Epidermal melanocyte (primary cell): ENCODE measurements around the gene TMEM61.

ENCODE experiments used
- DNase-seq: peaks from one replicate; pipeline ENCODE4 v3.0.0; 2011; ENCODE audit warnings: low spot score; ENCODE audit not compliant: insufficient read length

The TMEM61 gene

GRCh38 chr1:55037733-55038551, 57.5 kb downstream of the TMEM61 start:
- DNase-seq = no peak

GRCh38 chr1:55038552-55038838, 58.1 kb downstream of the TMEM61 start:
- DNase-seq = no peak

- no peak for DNase-seq
Measured at GRCh38 chr1:55038974-55039341, 58.5 kb downstream of the TMEM61 start.

- DNase-seq = no peak
Measured at GRCh38 chr1:55039342-55040082, 59.1 kb downstream of the TMEM61 start, which contains the start of gene PCSK9. Gene PCSK9 (plus strand): TSS chr1:55039548. CDS start chr1:55039838, 290 bp downstream.

GRCh38 chr1:55040083-55040932, 59.9 kb downstream of the TMEM61 start:
- DNase-seq = no peak

- DNase-seq = no peak
Measured at GRCh38 chr1:55040933-55041494, 60.6 kb downstream of the TMEM61 start.

- no peak for DNase-seq
Measured at GRCh38 chr1:55041613-55042012, 61.2 kb downstream of the TMEM61 start.
